A549 (cell line): ENCODE data around the gene ZBTB16. TPM values are rescaled to one million over a fixed set of nuclear protein-coding genes. Genes with fewer than 3 reads are reported as not detected.

ENCODE experiments used
- ATAC-seq, 2 experiments: fragments of 200-7000 bp in 1 of 2; fragments of >200 bp in 1 of 2; cut with Nextera tagmentation in 1 of 2; cut with Tn5 transposase in 1 of 2; 3 replicates each; pipeline versions ENCODE4 v1.8.0 to v1.9.1; 2018 to 2020; ENCODE audit warnings: mild to moderate bottlenecking in 1 of 2, moderate library complexity in 1 of 2
- CTCF ChIA-PET: fragments of 300-600 bp; sonication (Branson Sonifier 250); formaldehyde crosslinking; extraction: SDS; loops from one replicate; lab custom pipeline; 2021; ENCODE audit warnings: antibody characterized with exemption, inconsistent platforms; lab: Yijun Ruan, JAX
- POLR2A ChIA-PET: fragments of 350-600 bp; formaldehyde crosslinking; extraction: SDS; loops from one replicate; lab custom pipeline; 2021; ENCODE audit warnings: antibody characterized with exemption, inconsistent platforms; lab: Yijun Ruan, JAX
- DNase-seq, 2 experiments: peaks; one replicate each; pipeline versions ENCODE4 v3.0.0 to v3.0.0-alpha.2; 2011 to 2016; ENCODE audit warnings: low read depth in 1 of 2, low spot score in 1 of 2
- FAIRE-seq: peaks from 2 replicates; lab custom pipeline; 2011; peaks lifted over from hg19 to GRCh38; lab: Jason Lieb, UNC
- H3K27ac ChIP-seq, 2 experiments: fragments of >200 bp; sonication (Bioruptor Twin); formaldehyde crosslinking; 3 replicates each; pipeline ENCODE4 v1.5.1; 2016 to 2017
- H3K4me1 ChIP-seq: fragments of >200 bp; sonication (Bioruptor Twin); formaldehyde crosslinking; 3 replicates; pipeline ENCODE4 v1.6.1; 2016
- H3K4me2 ChIP-seq: fragments of >200 bp; sonication (Bioruptor Twin); formaldehyde crosslinking; 3 replicates; pipeline ENCODE4 v1.6.1; 2016
- H3K4me3 ChIP-seq: fragments of >200 bp; sonication (Bioruptor Twin); formaldehyde crosslinking; 3 replicates; pipeline ENCODE4 v1.5.1; 2016
- H3K9me3 ChIP-seq: fragments of >200 bp; sonication (Bioruptor Twin); formaldehyde crosslinking; 3 replicates; pipeline ENCODE4 v1.6.1; 2016
- BHLHE40 ChIP-seq: IDR thresholded peaks from 2 replicates; pipeline ENCODE4 v1.6.1; 2012; ENCODE audit warnings: low read depth, low read length, inconsistent platforms
- CBX8 ChIP-seq: fragments of 200-600 bp; sonication (generic); IDR thresholded peaks from 2 replicates; pipeline ENCODE4 v1.6.1; 2016
- CHD2 ChIP-seq: fragments of 150-350 bp; IDR thresholded peaks from 2 replicates; pipeline ENCODE4 v1.6.1; 2014; ENCODE audit warnings: low read length; ENCODE audit not compliant: partially characterized antibody
- FOSB ChIP-seq: fragments of 250-450 bp; sonication (Bioruptor Pico); IDR thresholded peaks from 2 replicates; pipeline ENCODE4 v1.5.0; 2020; ENCODE audit warnings: mild to moderate bottlenecking, moderate library complexity
- FOSL2 ChIP-seq, 2 experiments: fragments of 450-650 bp in 1 of 2; fragments of >200 bp in 1 of 2; sonication (Bioruptor Twin) in 1 of 2; formaldehyde crosslinking; IDR thresholded peaks; 2 replicates each; pipeline versions ENCODE4 v1.5.0 to v1.6.1; 2016 to 2020; ENCODE audit warnings: mild to moderate bottlenecking in 1 of 2, moderate library complexity in 1 of 2
- HEYL ChIP-seq: fragments of 250-450 bp; sonication (Bioruptor Pico); IDR thresholded peaks from 2 replicates; pipeline ENCODE4 v1.8.0; 2021; ENCODE audit warnings: mild to moderate bottlenecking, moderate library complexity
- HOXB13 ChIP-seq: fragments of 250-450 bp; sonication (Bioruptor Pico); IDR thresholded peaks from 2 replicates; pipeline ENCODE4 v1.5.0; 2020; ENCODE audit warnings: low read depth, mild to moderate bottlenecking, moderate library complexity
- JUN ChIP-seq, 2 experiments: fragments of >200 bp; sonication (Bioruptor Twin); formaldehyde crosslinking; IDR thresholded peaks; 2 replicates in 1 of 2; 3 replicates in 1 of 2; pipeline ENCODE4 v1.6.1; 2016 to 2017
- JUNB ChIP-seq: fragments of >200 bp; sonication (Bioruptor Twin); formaldehyde crosslinking; IDR thresholded peaks from 2 replicates; pipeline ENCODE4 v1.6.1; 2016
- KDM5A ChIP-seq: fragments of 200-600 bp; sonication (generic); IDR thresholded peaks from 2 replicates; pipeline ENCODE4 v1.6.1; 2016; ENCODE audit warnings: antibody characterized with exemption, mild to moderate bottlenecking
- MAZ ChIP-seq: fragments of 150-350 bp; IDR thresholded peaks from 2 replicates; pipeline ENCODE4 v1.6.1; 2014; ENCODE audit warnings: antibody characterized with exemption, low read depth, low read length, borderline replicate concordance
- NPAS2 ChIP-seq: fragments of 250-450 bp; sonication (Bioruptor Pico); IDR thresholded peaks from 2 replicates; pipeline ENCODE4 v1.8.0; 2022; ENCODE audit warnings: mild to moderate bottlenecking, moderate library complexity, borderline replicate concordance
- NR3C1 ChIP-seq: fragments of >200 bp; sonication (Bioruptor Twin); formaldehyde crosslinking; IDR thresholded peaks from 3 replicates; pipeline ENCODE4 v1.6.1; 2017
- RFX5 ChIP-seq: fragments of 450-650 bp; IDR thresholded peaks from 2 replicates; pipeline ENCODE4 v1.7.1; 2014; ENCODE audit warnings: antibody characterized with exemption, mild to moderate bottlenecking, moderate library complexity
- RNF2 ChIP-seq: fragments of 200-600 bp; sonication (generic); IDR thresholded peaks from 2 replicates; pipeline ENCODE4 v1.6.1; 2016; ENCODE audit warnings: low read depth, mild to moderate bottlenecking, antibody characterized with exemption, moderate library complexity, borderline replicate concordance
- SMC3 ChIP-seq: fragments of >200 bp; sonication (Bioruptor Twin); formaldehyde crosslinking; IDR thresholded peaks from 3 replicates; pipeline ENCODE4 v1.6.1; 2018; ENCODE audit warnings: inconsistent platforms
- ZNF302 ChIP-seq: fragments of 250-450 bp; sonication (Bioruptor Pico); IDR thresholded peaks from 2 replicates; pipeline ENCODE4 v1.9.0; 2021; ENCODE audit warnings: inconsistent platforms, mild to moderate bottlenecking, moderate library complexity
- WGBS: methylation state at CpG from one replicate; pipeline ENCODE4 v1.1.6; 2017; ENCODE audit errors: missing lambda C conversion rate; 5-methylcytosine and 5-hydroxymethylcytosine counted together
- polyA plus RNA-seq, 4 experiments: library from polyadenylated mRNA; depleted of rRNA in 3 of 4; stranded (reverse); fragments of >200 nt; fragmentation: RNase III in 1 of 4; extraction: RNeasy Plus Mini Kit Qiagen cat#74134 plus additional on column Dnase treatment in 1 of 4; gene quantifications; 2 replicates in 3 of 4; 3 replicates in 1 of 4; pipeline ENCODE4 v1.2.3, GENCODE V29; 2011 to 2017
- TF ChIP-seq, protein P1 (sequence below): fragments of 250-450 bp; sonication (Bioruptor Pico); IDR thresholded peaks from 2 replicates; pipeline ENCODE4 v1.5.0; 2020; ENCODE audit warnings: low read depth, mild to moderate bottlenecking, moderate library complexity
- TF ChIP-seq, protein P2 (sequence below): fragments of >200 bp; sonication (Bioruptor Twin); formaldehyde crosslinking; IDR thresholded peaks from 3 replicates; pipeline ENCODE4 v1.5.1; 2016
- TF ChIP-seq, protein P3 (sequence below): fragments of >200 bp; sonication (Bioruptor Twin); formaldehyde crosslinking; IDR thresholded peaks from 3 replicates; pipeline ENCODE4 v1.6.1; 2016
- TF ChIP-seq, protein P4 (sequence below): IDR thresholded peaks from 2 replicates; pipeline ENCODE4 v1.6.1; 2012

ZBTB16 gene
- polyA plus RNA-seq, 2 of the 4 experiments (the other 2 are of a cell fraction), result not detected

DNA sequence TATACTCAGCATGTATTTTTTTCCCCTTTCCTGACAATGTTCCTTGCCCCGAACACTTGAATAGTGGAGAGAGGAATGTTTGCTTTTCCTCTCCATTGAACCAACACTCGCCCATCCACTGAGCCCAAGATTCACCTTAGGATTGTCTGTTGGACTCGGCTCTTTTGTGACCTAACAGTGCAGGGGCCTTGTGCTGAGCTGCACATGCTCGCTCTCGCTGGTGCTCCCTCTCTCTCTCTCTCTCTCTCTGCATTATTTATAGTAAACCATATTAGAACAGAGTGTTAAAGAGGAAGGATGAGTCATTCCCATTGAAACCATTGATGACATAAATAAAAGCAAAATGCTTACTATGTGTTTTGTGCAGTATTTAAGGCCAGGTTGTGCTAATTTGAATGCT lies 20.7 kb downstream of the ZBTB16 start:
- 39% methylated on average over 5 of the region's 5 CpGs for WGBS
- CTCF ChIA-PET, result no interaction called here
- H3K4me3 ChIP-seq, result no peak overlapping the region
- H3K4me1 ChIP-seq, result 0 out of 3 replicates have a peak, but pooled peaks cover 3% of the 10 kb centered on the region
- DNase-seq (no peak), ATAC-seq (no peak), FAIRE-seq (no peak)
- POLR2A ChIA-PET, result no interaction called here
- no peak overlapping the region for H3K4me2 ChIP-seq
- TF ChIP-seq JUNB, result no peak
- no peak for TF ChIP-seq MAZ
- TF ChIP-seq FOSL2 (IDR thresholded peaks at IDR 0.05), result no peak
- TF ChIP-seq FOSL2 (CRISPR knock-in tag; IDR thresholded peaks at IDR 0.05), result no peak
- TF ChIP-seq, protein P1, sequence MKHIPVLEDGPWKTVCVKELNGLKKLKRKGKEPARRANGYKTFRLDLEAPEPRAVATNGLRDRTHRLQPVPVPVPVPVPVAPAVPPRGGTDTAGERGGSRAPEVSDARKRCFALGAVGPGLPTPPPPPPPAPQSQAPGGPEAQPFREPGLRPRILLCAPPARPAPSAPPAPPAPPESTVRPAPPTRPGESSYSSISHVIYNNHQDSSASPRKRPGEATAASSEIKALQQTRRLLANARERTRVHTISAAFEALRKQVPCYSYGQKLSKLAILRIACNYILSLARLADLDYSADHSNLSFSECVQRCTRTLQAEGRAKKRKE (CRISPR knock-in tag), result no peak
- no peak for TF ChIP-seq JUN (IDR thresholded peaks at IDR 0.05)
- H3K9me3 ChIP-seq, result no peaks in the 10 kb centered on the region
- H3K27ac ChIP-seq, result no peak overlapping the region

DNA sequence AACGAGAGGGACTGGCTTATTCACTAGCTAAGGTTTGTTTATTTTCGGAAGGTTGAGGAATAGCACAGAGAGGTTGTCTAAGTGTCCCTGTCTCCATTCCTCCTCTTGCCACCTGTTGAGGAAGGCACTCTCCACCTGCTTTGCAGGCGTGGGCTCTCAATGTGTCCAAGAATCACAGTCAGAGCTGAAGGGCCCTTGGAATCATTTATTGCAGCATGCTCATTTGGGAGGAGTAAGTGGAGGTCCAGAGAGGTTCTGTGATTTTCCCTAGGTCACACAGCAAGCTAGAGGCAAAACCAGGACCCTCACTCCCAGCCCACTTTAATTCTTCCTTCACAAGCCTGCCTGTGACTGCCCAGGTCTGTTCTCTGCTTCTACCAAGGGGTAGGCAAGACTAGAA lies 21.3 kb downstream of the ZBTB16 start:
- Histone ChIP-seq H3K4me1 (0 out of 3 replicates have a peak, but pooled peaks cover 3% of the 10 kb centered on the region), H3K4me3 (no peak overlapping the region), H3K4me2 (no peak overlapping the region), H3K27ac (no peak overlapping the region), H3K9me3 (no peaks in the 10 kb centered on the region)
- ChIA-PET CTCF (no interaction called here), POLR2A (no interaction called here)
- TF ChIP-seq, protein P2, sequence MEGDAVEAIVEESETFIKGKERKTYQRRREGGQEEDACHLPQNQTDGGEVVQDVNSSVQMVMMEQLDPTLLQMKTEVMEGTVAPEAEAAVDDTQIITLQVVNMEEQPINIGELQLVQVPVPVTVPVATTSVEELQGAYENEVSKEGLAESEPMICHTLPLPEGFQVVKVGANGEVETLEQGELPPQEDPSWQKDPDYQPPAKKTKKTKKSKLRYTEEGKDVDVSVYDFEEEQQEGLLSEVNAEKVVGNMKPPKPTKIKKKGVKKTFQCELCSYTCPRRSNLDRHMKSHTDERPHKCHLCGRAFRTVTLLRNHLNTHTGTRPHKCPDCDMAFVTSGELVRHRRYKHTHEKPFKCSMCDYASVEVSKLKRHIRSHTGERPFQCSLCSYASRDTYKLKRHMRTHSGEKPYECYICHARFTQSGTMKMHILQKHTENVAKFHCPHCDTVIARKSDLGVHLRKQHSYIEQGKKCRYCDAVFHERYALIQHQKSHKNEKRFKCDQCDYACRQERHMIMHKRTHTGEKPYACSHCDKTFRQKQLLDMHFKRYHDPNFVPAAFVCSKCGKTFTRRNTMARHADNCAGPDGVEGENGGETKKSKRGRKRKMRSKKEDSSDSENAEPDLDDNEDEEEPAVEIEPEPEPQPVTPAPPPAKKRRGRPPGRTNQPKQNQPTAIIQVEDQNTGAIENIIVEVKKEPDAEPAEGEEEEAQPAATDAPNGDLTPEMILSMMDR, result no peak
- TF ChIP-seq RNF2, result no peak
- TF ChIP-seq CBX8, result no peak
- no peak for TF ChIP-seq FOSB (CRISPR knock-in tag)
- TF ChIP-seq JUN (IDR thresholded peaks at IDR 0.05), result no peak
- 42% methylated on average over 3 of the region's 3 CpGs for WGBS
- FAIRE-seq, result no peak
- DNase-seq, result no peak
- no peak for ATAC-seq

DNA sequence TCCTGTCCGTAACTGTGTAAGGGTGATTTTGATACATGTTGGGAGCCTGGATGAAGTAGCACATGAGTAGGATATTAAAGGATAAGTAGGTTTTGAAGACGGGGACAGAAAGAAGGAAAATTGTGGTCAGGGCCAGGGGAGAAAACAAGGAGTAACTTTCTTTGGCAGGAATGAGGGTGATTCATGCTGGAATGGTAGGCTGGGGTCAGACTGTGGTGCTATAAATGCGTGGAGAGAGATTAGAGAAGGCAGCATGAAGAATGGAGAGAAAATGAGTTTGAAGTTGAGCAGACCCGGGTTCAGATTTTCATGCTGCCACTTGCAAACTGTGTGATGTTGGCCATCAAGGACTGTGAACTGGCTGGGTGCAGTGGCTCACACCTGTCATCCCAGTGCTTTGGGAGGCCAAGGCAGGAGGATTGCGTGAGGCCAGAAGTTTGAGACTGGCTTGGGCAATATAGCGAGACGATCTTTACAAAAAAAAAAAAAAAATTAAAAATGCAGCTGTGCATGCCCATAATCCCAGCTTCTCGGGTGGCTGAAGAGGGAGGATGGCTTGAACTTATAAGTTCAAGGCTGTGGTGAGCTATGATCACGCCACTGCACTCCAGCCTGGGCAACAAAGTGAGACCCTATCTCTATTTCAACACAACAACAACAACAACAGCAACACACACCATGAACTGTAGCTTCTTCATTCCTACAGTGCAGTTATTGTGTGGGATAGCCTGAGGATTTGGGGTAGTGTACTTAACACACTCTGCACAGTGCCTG lies 22.3 kb downstream of the ZBTB16 start:
- no peaks in the 10 kb centered on the region for H3K9me3 ChIP-seq
- ChIA-PET CTCF (interaction anchor here (1.5 kb wide), 2 partner anchors 46 to 179 kb away, joined by 4 to 5 read pairs; no protein-coding TSS in a partner anchor), POLR2A (no interaction called here)
- no peak overlapping the region for H3K27ac ChIP-seq
- H3K4me1 ChIP-seq, result 0 out of 3 replicates have a peak, but pooled peaks cover 3% of the 10 kb centered on the region
- 62% methylated on average over 9 of the region's 9 CpGs for WGBS
- no peak overlapping the region for H3K4me2 ChIP-seq
- DNase-seq (no peak), FAIRE-seq (no peak), ATAC-seq (no peak)
- TF ChIP-seq, protein P3, sequence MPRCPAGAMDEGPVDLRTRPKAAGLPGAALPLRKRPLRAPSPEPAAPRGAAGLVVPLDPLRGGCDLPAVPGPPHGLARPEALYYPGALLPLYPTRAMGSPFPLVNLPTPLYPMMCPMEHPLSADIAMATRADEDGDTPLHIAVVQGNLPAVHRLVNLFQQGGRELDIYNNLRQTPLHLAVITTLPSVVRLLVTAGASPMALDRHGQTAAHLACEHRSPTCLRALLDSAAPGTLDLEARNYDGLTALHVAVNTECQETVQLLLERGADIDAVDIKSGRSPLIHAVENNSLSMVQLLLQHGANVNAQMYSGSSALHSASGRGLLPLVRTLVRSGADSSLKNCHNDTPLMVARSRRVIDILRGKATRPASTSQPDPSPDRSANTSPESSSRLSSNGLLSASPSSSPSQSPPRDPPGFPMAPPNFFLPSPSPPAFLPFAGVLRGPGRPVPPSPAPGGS, result no peak
- no peak for TF ChIP-seq RFX5
- TF ChIP-seq MAZ, result no peak
- no peak for TF ChIP-seq KDM5A
- no peak for TF ChIP-seq HEYL
- no peak for TF ChIP-seq ZNF302
- TF ChIP-seq SMC3, result no peak
- no peak for TF ChIP-seq NR3C1
- TF ChIP-seq BHLHE40, result no peak
- TF ChIP-seq NPAS2 (CRISPR knock-in tag), result no peak
- TF ChIP-seq HOXB13, result no peak
- TF ChIP-seq, protein P1 (CRISPR knock-in tag), result no peak
- TF ChIP-seq CHD2, result no peak
- TF ChIP-seq RNF2, result no peak
- TF ChIP-seq, protein P4, sequence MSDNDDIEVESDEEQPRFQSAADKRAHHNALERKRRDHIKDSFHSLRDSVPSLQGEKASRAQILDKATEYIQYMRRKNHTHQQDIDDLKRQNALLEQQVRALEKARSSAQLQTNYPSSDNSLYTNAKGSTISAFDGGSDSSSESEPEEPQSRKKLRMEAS, result no peak
- H3K4me3 ChIP-seq, result no peak overlapping the region
